Measurements from ENCODE around the gene SLC27A5.

The SLC27A5 gene

DNA sequence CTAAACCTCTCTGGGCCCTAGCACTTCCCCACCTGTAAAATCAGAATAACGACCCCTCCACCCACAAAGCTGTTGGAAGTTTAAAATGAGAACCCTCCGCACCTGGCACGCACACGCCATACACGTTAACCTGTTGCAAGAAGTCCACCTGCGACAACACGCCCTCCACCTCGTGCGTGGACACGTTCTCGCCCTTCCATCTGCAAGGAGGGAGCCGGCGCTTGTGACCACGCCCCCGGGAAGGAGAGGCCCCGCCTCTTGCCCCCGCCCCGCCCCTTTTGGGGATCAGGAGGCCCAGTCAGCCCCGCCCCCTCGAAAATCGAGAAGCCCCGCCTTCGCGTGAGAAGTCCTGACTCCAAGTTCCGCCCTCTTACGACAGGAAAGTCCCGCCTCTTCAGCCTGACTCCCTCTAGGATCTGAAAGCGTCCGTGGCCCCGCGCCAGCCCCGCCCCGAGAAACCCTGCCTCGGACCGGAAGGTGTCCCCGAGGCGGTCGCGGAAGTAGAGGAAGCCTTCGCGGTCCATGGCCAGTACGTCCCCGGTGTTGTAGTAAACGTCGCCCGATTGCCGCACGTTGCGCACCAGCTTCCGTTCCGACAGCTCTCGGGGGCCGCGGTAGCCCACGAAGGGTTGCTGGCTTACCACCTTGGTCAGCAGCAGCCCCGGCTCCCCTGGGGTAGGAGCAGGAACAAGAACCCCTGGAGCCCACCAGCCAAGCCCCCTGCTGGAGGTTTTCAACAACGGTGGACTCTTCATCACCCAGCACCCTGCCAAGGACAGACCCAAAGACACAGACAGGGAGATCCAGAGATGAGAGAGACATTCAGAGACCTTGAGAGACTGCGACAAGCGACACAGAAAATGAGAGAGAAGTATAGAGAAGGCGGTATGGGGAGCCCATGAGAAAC, 12.5 kb downstream of the SLC27A5 start (continued):
- TF ChIP-seq, protein P1, sequence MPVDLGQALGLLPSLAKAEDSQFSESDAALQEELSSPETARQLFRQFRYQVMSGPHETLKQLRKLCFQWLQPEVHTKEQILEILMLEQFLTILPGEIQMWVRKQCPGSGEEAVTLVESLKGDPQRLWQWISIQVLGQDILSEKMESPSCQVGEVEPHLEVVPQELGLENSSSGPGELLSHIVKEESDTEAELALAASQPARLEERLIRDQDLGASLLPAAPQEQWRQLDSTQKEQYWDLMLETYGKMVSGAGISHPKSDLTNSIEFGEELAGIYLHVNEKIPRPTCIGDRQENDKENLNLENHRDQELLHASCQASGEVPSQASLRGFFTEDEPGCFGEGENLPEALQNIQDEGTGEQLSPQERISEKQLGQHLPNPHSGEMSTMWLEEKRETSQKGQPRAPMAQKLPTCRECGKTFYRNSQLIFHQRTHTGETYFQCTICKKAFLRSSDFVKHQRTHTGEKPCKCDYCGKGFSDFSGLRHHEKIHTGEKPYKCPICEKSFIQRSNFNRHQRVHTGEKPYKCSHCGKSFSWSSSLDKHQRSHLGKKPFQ (tag by site-specific recombination; IDR thresholded peaks at IDR 0.05), result no peak
- no peak for TF ChIP-seq ZNF426 (tag by site-specific recombination; IDR thresholded peaks at IDR 0.05)
- TF ChIP-seq ZNF2 (tag by site-specific recombination; IDR thresholded peaks at IDR 0.05), result 0 out of 2 replicates have a peak, but pooled peaks have one; percentile 28
- peak; percentile 87 for TF ChIP-seq SP2 (tag by site-specific recombination; IDR thresholded peaks at IDR 0.05)
- no peak for TF ChIP-seq ZNF311 (tag by site-specific recombination; IDR thresholded peaks at IDR 0.05; ENCODE audit: borderline replicate concordance)
- TF ChIP-seq ZNF791 (tag by site-specific recombination; IDR thresholded peaks at IDR 0.05), result no peak
- no peak for TF ChIP-seq ZNF121 (tag by site-specific recombination; IDR thresholded peaks at IDR 0.05)
- TF ChIP-seq BCL11A (tag by site-specific recombination; IDR thresholded peaks at IDR 0.05; ENCODE audit: low read depth), result no peak
- TF ChIP-seq ZNF670 (tag by site-specific recombination; IDR thresholded peaks at IDR 0.05; ENCODE audit: low read depth), result no peak
- TF ChIP-seq ZBTB21 (tag by site-specific recombination; IDR thresholded peaks at IDR 0.05), result no peak
- TF ChIP-seq ZIC2 (tag by site-specific recombination; IDR thresholded peaks at IDR 0.05), result no peak
- TF ChIP-seq, protein P2, sequence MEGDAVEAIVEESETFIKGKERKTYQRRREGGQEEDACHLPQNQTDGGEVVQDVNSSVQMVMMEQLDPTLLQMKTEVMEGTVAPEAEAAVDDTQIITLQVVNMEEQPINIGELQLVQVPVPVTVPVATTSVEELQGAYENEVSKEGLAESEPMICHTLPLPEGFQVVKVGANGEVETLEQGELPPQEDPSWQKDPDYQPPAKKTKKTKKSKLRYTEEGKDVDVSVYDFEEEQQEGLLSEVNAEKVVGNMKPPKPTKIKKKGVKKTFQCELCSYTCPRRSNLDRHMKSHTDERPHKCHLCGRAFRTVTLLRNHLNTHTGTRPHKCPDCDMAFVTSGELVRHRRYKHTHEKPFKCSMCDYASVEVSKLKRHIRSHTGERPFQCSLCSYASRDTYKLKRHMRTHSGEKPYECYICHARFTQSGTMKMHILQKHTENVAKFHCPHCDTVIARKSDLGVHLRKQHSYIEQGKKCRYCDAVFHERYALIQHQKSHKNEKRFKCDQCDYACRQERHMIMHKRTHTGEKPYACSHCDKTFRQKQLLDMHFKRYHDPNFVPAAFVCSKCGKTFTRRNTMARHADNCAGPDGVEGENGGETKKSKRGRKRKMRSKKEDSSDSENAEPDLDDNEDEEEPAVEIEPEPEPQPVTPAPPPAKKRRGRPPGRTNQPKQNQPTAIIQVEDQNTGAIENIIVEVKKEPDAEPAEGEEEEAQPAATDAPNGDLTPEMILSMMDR (tag by site-specific recombination; IDR thresholded peaks at IDR 0.05), result 0 out of 2 replicates have a peak, but pooled peaks have one; percentile 24
- TF ChIP-seq SETDB1 (IDR thresholded peaks at IDR 0.05; ENCODE audit: insufficient read length, low read length), result no peak
- TF ChIP-seq, protein P3, sequence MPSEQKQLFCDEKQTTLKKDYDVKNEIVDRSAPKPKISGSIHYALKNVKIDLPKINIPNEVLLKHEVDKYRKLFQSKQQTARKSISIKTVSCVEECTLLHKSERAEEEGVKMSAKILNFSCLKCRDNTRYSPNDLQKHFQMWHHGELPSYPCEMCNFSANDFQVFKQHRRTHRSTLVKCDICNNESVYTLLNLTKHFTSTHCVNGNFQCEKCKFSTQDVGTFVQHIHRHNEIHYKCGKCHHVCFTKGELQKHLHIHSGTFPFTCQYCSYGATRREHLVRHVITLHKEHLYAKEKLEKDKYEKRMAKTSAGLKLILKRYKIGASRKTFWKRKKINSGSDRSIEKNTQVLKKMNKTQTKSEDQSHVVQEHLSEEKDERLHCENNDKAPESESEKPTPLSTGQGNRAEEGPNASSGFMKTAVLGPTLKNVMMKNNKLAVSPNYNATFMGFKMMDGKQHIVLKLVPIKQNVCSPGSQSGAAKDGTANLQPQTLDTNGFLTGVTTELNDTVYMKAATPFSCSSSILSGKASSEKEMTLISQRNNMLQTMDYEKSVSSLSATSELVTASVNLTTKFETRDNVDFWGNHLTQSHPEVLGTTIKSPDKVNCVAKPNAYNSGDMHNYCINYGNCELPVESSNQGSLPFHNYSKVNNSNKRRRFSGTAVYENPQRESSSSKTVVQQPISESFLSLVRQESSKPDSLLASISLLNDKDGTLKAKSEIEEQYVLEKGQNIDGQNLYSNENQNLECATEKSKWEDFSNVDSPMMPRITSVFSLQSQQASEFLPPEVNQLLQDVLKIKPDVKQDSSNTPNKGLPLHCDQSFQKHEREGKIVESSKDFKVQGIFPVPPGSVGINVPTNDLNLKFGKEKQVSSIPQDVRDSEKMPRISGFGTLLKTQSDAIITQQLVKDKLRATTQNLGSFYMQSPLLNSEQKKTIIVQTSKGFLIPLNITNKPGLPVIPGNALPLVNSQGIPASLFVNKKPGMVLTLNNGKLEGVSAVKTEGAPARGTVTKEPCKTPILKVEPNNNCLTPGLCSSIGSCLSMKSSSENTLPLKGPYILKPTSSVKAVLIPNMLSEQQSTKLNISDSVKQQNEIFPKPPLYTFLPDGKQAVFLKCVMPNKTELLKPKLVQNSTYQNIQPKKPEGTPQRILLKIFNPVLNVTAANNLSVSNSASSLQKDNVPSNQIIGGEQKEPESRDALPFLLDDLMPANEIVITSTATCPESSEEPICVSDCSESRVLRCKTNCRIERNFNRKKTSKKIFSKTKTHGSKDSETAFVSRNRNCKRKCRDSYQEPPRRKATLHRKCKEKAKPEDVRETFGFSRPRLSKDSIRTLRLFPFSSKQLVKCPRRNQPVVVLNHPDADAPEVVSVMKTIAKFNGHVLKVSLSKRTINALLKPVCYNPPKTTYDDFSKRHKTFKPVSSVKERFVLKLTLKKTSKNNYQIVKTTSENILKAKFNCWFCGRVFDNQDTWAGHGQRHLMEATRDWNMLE (tag by site-specific recombination; conservative IDR thresholded peaks at IDR 0.05; ENCODE audit: low read depth), result peak; percentile 93
- no peak for TF ChIP-seq YY2 (tag by site-specific recombination; IDR thresholded peaks at IDR 0.05)
- TF ChIP-seq, protein P4, sequence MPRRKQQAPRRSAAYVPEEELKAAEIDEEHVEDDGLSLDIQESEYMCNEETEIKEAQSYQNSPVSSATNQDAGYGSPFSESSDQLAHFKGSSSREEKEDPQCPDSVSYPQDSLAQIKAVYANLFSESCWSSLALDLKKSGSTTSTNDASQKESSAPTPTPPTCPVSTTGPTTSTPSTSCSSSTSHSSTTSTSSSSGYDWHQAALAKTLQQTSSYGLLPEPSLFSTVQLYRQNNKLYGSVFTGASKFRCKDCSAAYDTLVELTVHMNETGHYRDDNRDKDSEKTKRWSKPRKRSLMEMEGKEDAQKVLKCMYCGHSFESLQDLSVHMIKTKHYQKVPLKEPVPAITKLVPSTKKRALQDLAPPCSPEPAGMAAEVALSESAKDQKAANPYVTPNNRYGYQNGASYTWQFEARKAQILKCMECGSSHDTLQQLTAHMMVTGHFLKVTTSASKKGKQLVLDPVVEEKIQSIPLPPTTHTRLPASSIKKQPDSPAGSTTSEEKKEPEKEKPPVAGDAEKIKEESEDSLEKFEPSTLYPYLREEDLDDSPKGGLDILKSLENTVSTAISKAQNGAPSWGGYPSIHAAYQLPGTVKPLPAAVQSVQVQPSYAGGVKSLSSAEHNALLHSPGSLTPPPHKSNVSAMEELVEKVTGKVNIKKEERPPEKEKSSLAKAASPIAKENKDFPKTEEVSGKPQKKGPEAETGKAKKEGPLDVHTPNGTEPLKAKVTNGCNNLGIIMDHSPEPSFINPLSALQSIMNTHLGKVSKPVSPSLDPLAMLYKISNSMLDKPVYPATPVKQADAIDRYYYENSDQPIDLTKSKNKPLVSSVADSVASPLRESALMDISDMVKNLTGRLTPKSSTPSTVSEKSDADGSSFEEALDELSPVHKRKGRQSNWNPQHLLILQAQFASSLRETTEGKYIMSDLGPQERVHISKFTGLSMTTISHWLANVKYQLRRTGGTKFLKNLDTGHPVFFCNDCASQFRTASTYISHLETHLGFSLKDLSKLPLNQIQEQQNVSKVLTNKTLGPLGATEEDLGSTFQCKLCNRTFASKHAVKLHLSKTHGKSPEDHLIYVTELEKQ (tag by site-specific recombination; IDR thresholded peaks at IDR 0.05; ENCODE audit: borderline replicate concordance), result no peak
- no peak for TF ChIP-seq MYNN (tag by site-specific recombination; IDR thresholded peaks at IDR 0.05; ENCODE audit: borderline replicate concordance)
- no peak for TF ChIP-seq ZNF544 (tag by site-specific recombination; IDR thresholded peaks at IDR 0.05)
- no peak for TF ChIP-seq ZNF132 (tag by site-specific recombination; IDR thresholded peaks at IDR 0.05; ENCODE audit: borderline replicate concordance)
- TF ChIP-seq, protein P5, sequence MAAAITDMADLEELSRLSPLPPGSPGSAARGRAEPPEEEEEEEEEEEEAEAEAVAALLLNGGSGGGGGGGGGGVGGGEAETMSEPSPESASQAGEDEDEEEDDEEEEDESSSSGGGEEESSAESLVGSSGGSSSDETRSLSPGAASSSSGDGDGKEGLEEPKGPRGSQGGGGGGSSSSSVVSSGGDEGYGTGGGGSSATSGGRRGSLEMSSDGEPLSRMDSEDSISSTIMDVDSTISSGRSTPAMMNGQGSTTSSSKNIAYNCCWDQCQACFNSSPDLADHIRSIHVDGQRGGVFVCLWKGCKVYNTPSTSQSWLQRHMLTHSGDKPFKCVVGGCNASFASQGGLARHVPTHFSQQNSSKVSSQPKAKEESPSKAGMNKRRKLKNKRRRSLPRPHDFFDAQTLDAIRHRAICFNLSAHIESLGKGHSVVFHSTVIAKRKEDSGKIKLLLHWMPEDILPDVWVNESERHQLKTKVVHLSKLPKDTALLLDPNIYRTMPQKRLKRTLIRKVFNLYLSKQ (tag by site-specific recombination; IDR thresholded peaks at IDR 0.05; ENCODE audit: borderline replicate concordance), result no peak
- TF ChIP-seq ZNF146 (tag by site-specific recombination; IDR thresholded peaks at IDR 0.05), result no peak
- TF ChIP-seq, protein P6, sequence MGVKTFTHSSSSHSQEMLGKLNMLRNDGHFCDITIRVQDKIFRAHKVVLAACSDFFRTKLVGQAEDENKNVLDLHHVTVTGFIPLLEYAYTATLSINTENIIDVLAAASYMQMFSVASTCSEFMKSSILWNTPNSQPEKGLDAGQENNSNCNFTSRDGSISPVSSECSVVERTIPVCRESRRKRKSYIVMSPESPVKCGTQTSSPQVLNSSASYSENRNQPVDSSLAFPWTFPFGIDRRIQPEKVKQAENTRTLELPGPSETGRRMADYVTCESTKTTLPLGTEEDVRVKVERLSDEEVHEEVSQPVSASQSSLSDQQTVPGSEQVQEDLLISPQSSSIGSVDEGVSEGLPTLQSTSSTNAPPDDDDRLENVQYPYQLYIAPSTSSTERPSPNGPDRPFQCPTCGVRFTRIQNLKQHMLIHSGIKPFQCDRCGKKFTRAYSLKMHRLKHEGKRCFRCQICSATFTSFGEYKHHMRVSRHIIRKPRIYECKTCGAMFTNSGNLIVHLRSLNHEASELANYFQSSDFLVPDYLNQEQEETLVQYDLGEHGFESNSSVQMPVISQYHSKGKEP (tag by site-specific recombination; IDR thresholded peaks at IDR 0.05), result no peak
- peak; percentile 53; the same call in 1 of the 2 replicates for TF ChIP-seq ZNF391 (tag by site-specific recombination; IDR thresholded peaks at IDR 0.05; ENCODE audit: borderline replicate concordance, low read depth)
